GM19025 (cell line): ENCODE data around the gene LSP1.
"Not testable (repeated sequence)": the region's sequence is repeated elsewhere in the genome, so short reads cannot be mapped to it uniquely, and the experiment has no call there.

ENCODE experiments used
- ATAC-seq: cut with Tn5 transposase; IDR thresholded peaks from one replicate; pipeline ENCODE4 v1.9.1; 2021; ENCODE audit warnings: mild to moderate bottlenecking, low read depth, moderate library complexity; ENCODE audit not compliant: unreplicated experiment

LSP1 gene

GRCh38 chr11:1937616-1938342, 84.9 kb downstream of the LSP1 start:
- ATAC-seq = no peak

- ATAC-seq = no peak
Measured at GRCh38 chr11:1938343-1939005, 85.6 kb downstream of the LSP1 start.

DNA sequence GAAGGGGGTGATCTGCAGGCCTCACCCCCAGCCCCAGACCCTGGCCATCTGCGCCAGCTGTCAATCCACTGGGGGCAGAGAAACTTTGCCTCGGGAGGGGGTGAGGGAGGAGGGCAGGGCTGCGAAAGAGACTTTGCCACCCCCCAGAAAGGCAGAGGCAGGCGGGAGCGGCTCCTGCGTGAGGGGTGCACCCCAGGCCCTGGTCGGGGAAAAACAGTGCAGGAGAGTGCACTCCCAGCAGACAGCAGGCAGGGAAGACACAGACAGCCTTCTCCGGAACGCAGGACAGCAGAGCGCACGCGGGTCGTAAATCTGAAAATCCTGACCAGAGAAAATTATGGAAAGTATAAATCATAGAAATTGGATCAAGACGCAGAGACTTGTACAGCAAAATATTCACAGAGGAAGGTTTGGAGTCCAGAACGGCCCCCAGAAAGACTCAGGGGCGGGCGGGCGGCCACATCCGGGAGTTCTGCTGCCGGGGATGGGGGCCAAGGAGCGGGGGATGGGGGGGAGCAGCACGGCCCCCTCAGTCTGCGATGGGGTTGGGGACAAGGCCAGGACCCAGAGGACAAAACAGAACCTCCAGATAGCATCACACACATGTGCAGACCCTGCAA, 86.2 kb downstream of the LSP1 start:
- ATAC-seq = no peak

GRCh38 chr11:1939788-1940187, 86.9 kb downstream of the LSP1 start:
- ATAC-seq = not testable (repeated sequence)
